Measurements from ENCODE around the gene ADAM19. TPM values are rescaled to one million over a fixed set of nuclear protein-coding genes. Genes with fewer than 3 reads are reported as not detected.

ADAM19 gene
- total RNA-seq, 2 donors from 2014 or later: 9.9 to 46.1 TPM

DNA sequence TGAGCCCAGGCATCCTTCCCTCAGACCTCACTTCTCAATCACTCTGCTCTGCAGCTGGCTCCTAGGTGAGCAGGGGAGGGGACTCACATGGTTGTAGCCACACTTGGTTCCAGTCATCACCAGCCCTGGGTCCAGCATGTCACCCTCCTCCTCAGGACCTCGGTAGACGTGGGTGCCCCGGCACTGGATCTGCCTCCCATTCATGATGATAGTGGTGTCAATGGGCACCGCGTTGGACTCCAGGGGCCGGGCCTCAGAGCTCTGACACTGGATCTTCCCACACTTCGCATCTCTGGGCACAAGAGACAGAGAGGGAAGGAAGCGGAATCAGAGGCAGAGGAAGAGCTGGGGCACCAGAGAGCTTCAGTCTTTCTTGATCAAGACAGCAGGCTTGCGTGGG, 82.7 kb downstream of the ADAM19 start:
- no peak for DNase-seq (ENCODE audit: low spot score)
- H3K4me3 ChIP-seq: no peak overlapping the region
- H3K4me1 ChIP-seq (ENCODE audit: control insufficient read depth in 1 of 2, low read depth in 2 of 2): no peaks in the 10 kb centered on the region
- no peak for ATAC-seq (ENCODE audit: insufficient number of reproducible peaks, low FRiP score, low read depth)
- H3K27me3 ChIP-seq (replicated peaks; ENCODE audit: insufficient read depth): no peaks in the 10 kb centered on the region
- TF ChIP-seq CTCF (IDR thresholded peaks at IDR 0.05): no peak
- H3K9me3 ChIP-seq: no peaks in the 10 kb centered on the region
- H3K27ac ChIP-seq: no peak overlapping the region
- H3K36me3 ChIP-seq: peaks cover 30% of the 10 kb centered on the region

- no peaks in the 10 kb centered on the region for H3K9me3 ChIP-seq
- peaks cover 38% of the 10 kb centered on the region for H3K36me3 ChIP-seq
- DNase-seq (ENCODE audit: low spot score) (no peak), ATAC-seq (ENCODE audit: insufficient number of reproducible peaks, low FRiP score, low read depth) (no peak)
- H3K27ac ChIP-seq: no peak overlapping the region
- no peaks in the 10 kb centered on the region for H3K4me1 ChIP-seq (ENCODE audit: control insufficient read depth in 1 of 2, low read depth in 2 of 2)
- H3K27me3 ChIP-seq (replicated peaks; ENCODE audit: insufficient read depth): no peaks in the 10 kb centered on the region
- H3K4me3 ChIP-seq: no peak overlapping the region
- no peak for TF ChIP-seq CTCF (IDR thresholded peaks at IDR 0.05)
These were observed 84.0 kb downstream of the ADAM19 start for GRCh38 chr5:157491471-157491995.

DNA sequence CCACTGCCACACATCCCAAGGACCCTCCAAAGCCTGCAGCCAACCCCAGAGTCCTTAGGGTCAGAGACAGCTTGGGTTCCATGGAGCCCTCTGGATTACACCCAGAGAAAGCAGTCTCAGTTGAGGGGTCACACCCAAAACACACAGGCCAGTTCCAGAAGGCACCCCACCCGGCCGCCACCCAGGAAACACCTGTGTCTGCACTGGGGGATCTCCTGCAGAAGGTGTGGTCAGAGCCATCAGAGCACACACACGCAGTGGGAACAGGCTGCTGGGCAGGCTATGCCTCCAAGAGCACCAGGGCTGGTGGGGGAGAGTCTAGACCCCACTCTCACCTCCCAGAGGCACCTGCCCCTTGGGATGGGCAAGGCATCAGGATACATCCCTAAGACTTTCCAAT, 88.2 kb downstream of the ADAM19 start:
- ATAC-seq (ENCODE audit: insufficient number of reproducible peaks, low FRiP score, low read depth) (no peak), DNase-seq (ENCODE audit: low spot score) (no peak)
- Histone ChIP-seq H3K4me1 (ENCODE audit: control insufficient read depth in 1 of 2, low read depth in 2 of 2) (no peaks in the 10 kb centered on the region), H3K27me3 (replicated peaks; ENCODE audit: insufficient read depth) (no peaks in the 10 kb centered on the region), H3K27ac (no peak overlapping the region), H3K9me3 (no peaks in the 10 kb centered on the region), H3K36me3 (peaks cover 41% of the 10 kb centered on the region), H3K4me3 (no peak overlapping the region)
- TF ChIP-seq CTCF (IDR thresholded peaks at IDR 0.05): no peak

DNA sequence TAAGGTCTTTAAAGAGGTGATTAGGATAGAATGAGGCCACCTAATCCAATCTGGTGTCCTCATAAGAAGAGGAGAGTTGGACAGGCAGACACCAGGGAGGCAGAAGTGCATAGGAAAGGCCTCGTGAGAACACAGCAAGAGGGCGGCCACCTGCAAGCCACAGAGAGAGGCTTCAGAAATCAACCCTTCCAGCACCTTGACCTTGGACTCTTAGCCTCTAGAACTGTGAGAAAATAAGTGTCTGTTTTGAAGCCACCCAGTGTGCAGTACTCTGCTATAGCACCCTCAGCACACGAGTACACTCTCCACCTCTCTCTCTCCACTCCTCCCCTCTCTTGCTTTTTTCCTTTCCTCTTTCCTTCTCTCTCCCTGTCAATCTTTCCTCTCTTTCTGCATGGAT, 88.7 kb downstream of the ADAM19 start:
- no peaks in the 10 kb centered on the region for H3K4me1 ChIP-seq (ENCODE audit: control insufficient read depth in 1 of 2, low read depth in 2 of 2)
- H3K36me3 ChIP-seq: peaks cover 39% of the 10 kb centered on the region
- no peak for DNase-seq (ENCODE audit: low spot score)
- no peaks in the 10 kb centered on the region for H3K9me3 ChIP-seq
- no peak for ATAC-seq (ENCODE audit: insufficient number of reproducible peaks, low FRiP score, low read depth)
- no peaks in the 10 kb centered on the region for H3K27me3 ChIP-seq (replicated peaks; ENCODE audit: insufficient read depth)
- H3K4me3 ChIP-seq: no peak overlapping the region
- no peak overlapping the region for H3K27ac ChIP-seq
- no peak for TF ChIP-seq CTCF (IDR thresholded peaks at IDR 0.05)

- ATAC-seq (ENCODE audit: insufficient number of reproducible peaks, low FRiP score, low read depth): no peak
- Histone ChIP-seq H3K4me3 (no peak overlapping the region), H3K9me3 (no peaks in the 10 kb centered on the region), H3K36me3 (peaks cover 39% of the 10 kb centered on the region), H3K4me1 (ENCODE audit: control insufficient read depth in 1 of 2, low read depth in 2 of 2) (no peaks in the 10 kb centered on the region), H3K27me3 (replicated peaks; ENCODE audit: insufficient read depth) (no peaks in the 10 kb centered on the region), H3K27ac (no peak overlapping the region)
- TF ChIP-seq CTCF (IDR thresholded peaks at IDR 0.05): no peak
- DNase-seq (ENCODE audit: low spot score): no peak
These were observed 89.3 kb downstream of the ADAM19 start for GRCh38 chr5:157486221-157486681.

Data from thoracic aorta (tissue), 2 donors.